Astrocyte (in vitro differentiated cells and primary cell): ENCODE measurements around the gene TSPAN14. TPM values are rescaled to one million over a fixed set of nuclear protein-coding genes. Genes with fewer than 3 reads are reported as not detected.

ENCODE experiments used
- DNase-seq: peaks from one replicate; pipeline ENCODE4 v3.0.0-alpha.2; 2010; ENCODE audit warnings: low read depth
- FAIRE-seq: peaks from 2 replicates; lab custom pipeline; 2011; peaks lifted over from hg19 to GRCh38; lab: Jason Lieb, UNC
- H2AFZ ChIP-seq: 2 replicates; pipeline ENCODE4 v1.6.0; 2012; ENCODE audit warnings: low read depth, low read length, inconsistent platforms
- H3K27ac ChIP-seq: 2 replicates; pipeline ENCODE4 v1.5.1; 2011; ENCODE audit warnings: low read depth, low read length, inconsistent platforms
- H3K27me3 ChIP-seq: 2 replicates; pipeline ENCODE4 v1.6.0; 2011; ENCODE audit warnings: low read length, inconsistent platforms; ENCODE audit not compliant: insufficient read depth
- H3K36me3 ChIP-seq: 2 replicates; pipeline ENCODE4 v1.5.1; 2011; ENCODE audit warnings: low read length, inconsistent platforms; ENCODE audit not compliant: insufficient read depth
- H3K4me1 ChIP-seq: 2 replicates; pipeline ENCODE4 v1.5.1; 2011; ENCODE audit warnings: low read length, inconsistent platforms; ENCODE audit not compliant: insufficient read depth
- H3K4me2 ChIP-seq: 2 replicates; pipeline ENCODE4 v1.6.0; 2012; ENCODE audit warnings: low read length, inconsistent platforms
- H3K4me3 ChIP-seq: 2 replicates; pipeline ENCODE4 v1.5.1; 2011; ENCODE audit warnings: low read depth, mild to moderate bottlenecking, low read length, inconsistent platforms; ENCODE audit not compliant: insufficient read depth
- H3K79me2 ChIP-seq: 2 replicates; pipeline ENCODE4 v1.6.0; 2012; ENCODE audit warnings: mild to moderate bottlenecking, low read length, inconsistent platforms; ENCODE audit not compliant: insufficient read depth
- H3K9ac ChIP-seq: 2 replicates; pipeline ENCODE4 v1.6.0; 2012; ENCODE audit warnings: mild to moderate bottlenecking, low read length, inconsistent platforms
- H3K9me3 ChIP-seq: 2 replicates; pipeline ENCODE4 v1.5.1; 2012; ENCODE audit warnings: low read depth, mild to moderate bottlenecking, low read length, inconsistent platforms; ENCODE audit not compliant: insufficient read depth
- H4K20me1 ChIP-seq: 2 replicates; pipeline ENCODE4 v1.6.0; 2012; ENCODE audit warnings: low read length, inconsistent platforms; ENCODE audit not compliant: insufficient read depth
- H3K27ac Mint-ChIP-seq: one replicate; pipeline ENCODE4 v1.8.0; 2021; ENCODE audit warnings: mild to moderate bottlenecking, mixed read lengths; ENCODE audit not compliant: unreplicated experiment
- H3K27me3 Mint-ChIP-seq: one replicate; pipeline ENCODE4 v1.8.0; 2021; ENCODE audit warnings: low read depth, mixed read lengths; ENCODE audit not compliant: unreplicated experiment
- H3K36me3 Mint-ChIP-seq: one replicate; pipeline ENCODE4 v1.8.0; 2021; ENCODE audit warnings: low read depth, mixed read lengths; ENCODE audit not compliant: unreplicated experiment
- H3K4me1 Mint-ChIP-seq: one replicate; pipeline ENCODE4 v1.8.0; 2021; ENCODE audit warnings: low read depth, mixed read lengths; ENCODE audit not compliant: unreplicated experiment
- H3K4me3 Mint-ChIP-seq: one replicate; pipeline ENCODE4 v1.8.0; 2021; ENCODE audit warnings: mild to moderate bottlenecking, moderate library complexity, mixed read lengths; ENCODE audit not compliant: unreplicated experiment
- H3K9me3 Mint-ChIP-seq: one replicate; pipeline ENCODE4 v1.8.0; 2021; ENCODE audit warnings: mild to moderate bottlenecking, mixed read lengths; ENCODE audit not compliant: unreplicated experiment
- EZH2 ChIP-seq: IDR thresholded peaks from 2 replicates; pipeline ENCODE4 v1.6.1; 2012; ENCODE audit warnings: mild to moderate bottlenecking, low read length, inconsistent platforms; ENCODE audit not compliant: insufficient read depth
- total RNA-seq: library from RNA; stranded (reverse); gene quantifications from 2 replicates; pipeline ENCODE4 v1.2.1, GENCODE V29; 2021
- TF ChIP-seq, protein P1 (sequence below): IDR thresholded peaks from 2 replicates; pipeline ENCODE4 v1.5.1; 2011; ENCODE audit warnings: low read depth, mild to moderate bottlenecking, inconsistent platforms, low read length, moderate library complexity; ENCODE audit not compliant: insufficient read depth

TSPAN14 gene
- total RNA-seq, 1 donor from 2014 or later, result 140 TPM

- TF ChIP-seq, protein P1, sequence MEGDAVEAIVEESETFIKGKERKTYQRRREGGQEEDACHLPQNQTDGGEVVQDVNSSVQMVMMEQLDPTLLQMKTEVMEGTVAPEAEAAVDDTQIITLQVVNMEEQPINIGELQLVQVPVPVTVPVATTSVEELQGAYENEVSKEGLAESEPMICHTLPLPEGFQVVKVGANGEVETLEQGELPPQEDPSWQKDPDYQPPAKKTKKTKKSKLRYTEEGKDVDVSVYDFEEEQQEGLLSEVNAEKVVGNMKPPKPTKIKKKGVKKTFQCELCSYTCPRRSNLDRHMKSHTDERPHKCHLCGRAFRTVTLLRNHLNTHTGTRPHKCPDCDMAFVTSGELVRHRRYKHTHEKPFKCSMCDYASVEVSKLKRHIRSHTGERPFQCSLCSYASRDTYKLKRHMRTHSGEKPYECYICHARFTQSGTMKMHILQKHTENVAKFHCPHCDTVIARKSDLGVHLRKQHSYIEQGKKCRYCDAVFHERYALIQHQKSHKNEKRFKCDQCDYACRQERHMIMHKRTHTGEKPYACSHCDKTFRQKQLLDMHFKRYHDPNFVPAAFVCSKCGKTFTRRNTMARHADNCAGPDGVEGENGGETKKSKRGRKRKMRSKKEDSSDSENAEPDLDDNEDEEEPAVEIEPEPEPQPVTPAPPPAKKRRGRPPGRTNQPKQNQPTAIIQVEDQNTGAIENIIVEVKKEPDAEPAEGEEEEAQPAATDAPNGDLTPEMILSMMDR, result no peak
- TF ChIP-seq EZH2, result no peak
- no peaks in the 10 kb centered on the region for H3K9me3 Mint-ChIP-seq
These were observed 12.3 kb upstream of the TSPAN14 start for GRCh38 chr10:80441831-80442230.

DNA sequence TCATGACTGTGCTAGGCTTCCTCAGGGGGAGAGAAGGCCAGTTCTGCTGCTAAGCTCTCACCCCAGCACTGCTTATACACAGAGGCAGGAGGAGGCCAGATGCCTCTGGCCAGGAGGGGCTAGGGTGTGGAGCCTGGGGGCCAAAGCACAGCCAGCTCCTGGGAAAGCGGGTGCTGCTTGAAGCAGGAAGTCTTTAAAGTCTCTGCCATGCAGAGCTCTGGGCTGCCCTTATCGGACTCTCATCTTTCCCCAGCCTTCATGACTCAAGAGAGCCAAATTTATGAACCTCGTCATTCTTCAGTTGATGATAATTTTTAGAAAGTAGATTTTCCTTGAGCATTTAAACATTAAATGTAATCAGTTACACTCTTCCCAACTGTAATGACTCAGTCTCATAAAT lies 11.2 kb upstream of the TSPAN14 start:
- H3K36me3 Mint-ChIP-seq, result no peaks in the 10 kb centered on the region
- H4K20me1 ChIP-seq, result no peaks in the 10 kb centered on the region
- H2AFZ ChIP-seq, result no peak overlapping the region
- H3K27me3 ChIP-seq, result no peaks in the 10 kb centered on the region
- no peak overlapping the region for H3K9ac ChIP-seq
- H3K9me3 Mint-ChIP-seq, result no peaks in the 10 kb centered on the region
- no peak overlapping the region for H3K4me3 ChIP-seq
- no peaks in the 10 kb centered on the region for H3K9me3 ChIP-seq
- no peaks in the 10 kb centered on the region for H3K79me2 ChIP-seq
- no peak for TF ChIP-seq EZH2
- TF ChIP-seq, protein P1, result no peak
- peaks cover 5% of the 10 kb centered on the region for H3K4me1 ChIP-seq
- H3K4me2 ChIP-seq, result no peak overlapping the region
- DNase-seq (no peak), FAIRE-seq (no peak)
- H3K27ac Mint-ChIP-seq, result no peak overlapping the region
- H3K27ac ChIP-seq, result no peak overlapping the region
- H3K27me3 Mint-ChIP-seq, result peaks cover 8% of the 10 kb centered on the region
- H3K4me1 Mint-ChIP-seq, result peaks cover 19% of the 10 kb centered on the region
- H3K4me3 Mint-ChIP-seq, result no peak overlapping the region
- no peaks in the 10 kb centered on the region for H3K36me3 ChIP-seq

More at GRCh38 chr10:80441831-80442230, 12.3 kb upstream of the TSPAN14 start:
- no peak overlapping the region for H3K27ac ChIP-seq
- no peak overlapping the region for H3K4me3 ChIP-seq
- H3K4me1 Mint-ChIP-seq, result peaks cover 17% of the 10 kb centered on the region
- no peaks in the 10 kb centered on the region for H3K79me2 ChIP-seq
- H3K4me3 Mint-ChIP-seq, result no peak overlapping the region
- DNase-seq, result no peak
- no peak for FAIRE-seq
- H3K27me3 Mint-ChIP-seq, result peaks cover 15% of the 10 kb centered on the region
- no peaks in the 10 kb centered on the region for H3K9me3 ChIP-seq
- no peak overlapping the region for H3K9ac ChIP-seq
- no peaks in the 10 kb centered on the region for H3K27me3 ChIP-seq
- no peaks in the 10 kb centered on the region for H3K36me3 Mint-ChIP-seq
- H3K27ac Mint-ChIP-seq, result no peak overlapping the region
- H3K36me3 ChIP-seq, result no peaks in the 10 kb centered on the region
- H2AFZ ChIP-seq, result no peak overlapping the region
- H3K4me1 ChIP-seq, result peaks cover 5% of the 10 kb centered on the region
- no peak overlapping the region for H3K4me2 ChIP-seq
- no peaks in the 10 kb centered on the region for H4K20me1 ChIP-seq

DNA sequence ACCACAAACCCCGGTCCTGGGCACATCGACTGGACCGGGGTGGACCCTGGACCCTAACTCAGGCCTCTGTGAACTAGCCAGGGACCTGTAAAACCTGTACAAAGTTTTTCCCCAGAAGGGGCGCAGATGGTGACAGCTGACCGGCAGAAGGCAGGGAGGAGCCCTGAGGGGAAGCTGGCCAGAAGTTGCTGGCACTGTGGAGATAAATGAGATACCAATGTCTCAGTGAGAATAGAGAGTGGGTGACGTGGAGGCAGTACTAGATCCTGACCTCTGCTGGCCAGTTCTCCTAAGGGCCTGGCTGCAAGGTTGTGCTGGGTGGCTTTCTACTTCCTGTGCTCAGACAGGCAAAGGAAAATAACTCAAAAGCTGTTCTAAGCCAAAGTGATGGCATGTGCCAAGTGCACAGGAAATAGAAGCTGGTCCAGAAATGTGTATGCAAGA lies 10.6 kb upstream of the TSPAN14 start:
- TF ChIP-seq, protein P1, result peak; percentile 11
- TF ChIP-seq EZH2, result no peak
- Histone ChIP-seq H3K27ac (no peak overlapping the region), H3K4me3 (no peak overlapping the region), H3K27me3 (no peaks in the 10 kb centered on the region), H3K4me2 (no peak overlapping the region), H4K20me1 (no peaks in the 10 kb centered on the region), H3K9me3 (no peaks in the 10 kb centered on the region), H3K9ac (no peak overlapping the region), H3K36me3 (no peaks in the 10 kb centered on the region), H2AFZ (no peak overlapping the region), H3K79me2 (no peaks in the 10 kb centered on the region), H3K4me1 (peaks cover 5% of the 10 kb centered on the region)
- no peak for FAIRE-seq
- Mint-ChIP-seq H3K4me1 (peaks cover 19% of the 10 kb centered on the region), H3K27ac (peak overlapping the region; percentile 8), H3K4me3 (no peak overlapping the region), H3K9me3 (no peaks in the 10 kb centered on the region), H3K36me3 (no peaks in the 10 kb centered on the region), H3K27me3 (peaks cover 6% of the 10 kb centered on the region)
- no peak for DNase-seq
